ENCODE data around the gene ACCSL. TPM values are rescaled to one million over a fixed set of nuclear protein-coding genes. Genes with fewer than 3 reads are reported as not detected.

Gene ACCSL
- total and polyA plus RNA-seq, 8 donors: not detected

DNA sequence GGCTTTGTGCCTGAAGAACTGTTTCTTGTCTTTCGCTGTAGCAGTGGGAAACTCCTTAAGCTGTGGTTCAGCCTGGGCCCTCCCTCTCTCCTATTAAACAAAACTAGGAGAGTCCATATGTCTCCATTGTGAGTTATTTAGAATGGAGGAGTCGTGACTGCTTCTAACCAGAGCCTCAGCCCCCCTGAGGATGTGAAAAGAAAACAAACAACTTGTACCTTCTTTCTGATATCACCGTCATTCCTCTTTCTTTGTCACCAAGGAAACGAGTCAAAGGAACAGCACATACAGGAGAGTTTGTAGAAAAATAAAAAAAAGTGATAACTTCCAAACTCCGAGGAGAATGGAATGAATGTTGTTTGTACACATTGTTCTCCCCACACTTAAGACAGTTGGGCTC, 36.1 kb downstream of the ACCSL start:
- DNase-seq: no peak
- intact Hi-C loops (cut with DNase I; ENCODE audit: low total_unique reads): no loop called here
- Histone ChIP-seq H3K27ac (no peak overlapping the region), H3K4me3 (no peak overlapping the region), H3K36me3 (peaks cover 4 to 59% (median 56%) of the 10 kb centered on the region in 4 donors), H3K27me3 (no peaks in the 10 kb centered on the region), H3K9me3 (no peaks in the 10 kb centered on the region), H3K4me1 (peaks cover 0 to 5% (median 0%) of the 10 kb centered on the region in 4 donors)
- 67 to 75% (median 73%) methylated on average over 5 of the region's 5 CpGs for WGBS, 5 donors
- no peak for TF ChIP-seq POLR2AphosphoS5 (IDR thresholded peaks at IDR 0.05)

DNA sequence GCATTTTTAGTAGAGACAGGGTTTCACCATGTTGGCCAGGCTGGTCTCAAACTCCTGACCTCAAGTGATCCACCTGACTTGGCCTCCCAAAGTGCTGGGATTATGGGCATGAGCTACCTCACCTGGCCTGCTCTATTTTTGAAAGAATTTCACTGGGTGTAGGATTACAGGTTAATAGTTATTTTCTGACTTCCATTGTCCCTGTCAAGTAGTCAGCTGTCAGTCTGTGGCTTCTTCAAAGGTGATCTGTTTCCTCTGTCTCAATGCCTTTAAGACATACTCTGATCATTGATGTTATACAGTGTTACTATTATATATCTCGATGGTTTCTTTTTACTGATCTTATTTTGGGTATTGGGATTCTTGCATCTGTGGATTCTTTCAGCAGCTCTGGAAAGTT, 37.5 kb downstream of the ACCSL start:
- DNase-seq: no peak
- Histone ChIP-seq H3K9me3 (no peaks in the 10 kb centered on the region), H3K4me3 (no peak overlapping the region), H3K4me1 (peaks cover 0 to 5% (median 0%) of the 10 kb centered on the region in 4 donors), H3K27me3 (no peaks in the 10 kb centered on the region), H3K27ac (no peak overlapping the region), H3K36me3 (peaks cover 0 to 48% (median 44%) of the 10 kb centered on the region in 4 donors)
- TF ChIP-seq, protein P1, sequence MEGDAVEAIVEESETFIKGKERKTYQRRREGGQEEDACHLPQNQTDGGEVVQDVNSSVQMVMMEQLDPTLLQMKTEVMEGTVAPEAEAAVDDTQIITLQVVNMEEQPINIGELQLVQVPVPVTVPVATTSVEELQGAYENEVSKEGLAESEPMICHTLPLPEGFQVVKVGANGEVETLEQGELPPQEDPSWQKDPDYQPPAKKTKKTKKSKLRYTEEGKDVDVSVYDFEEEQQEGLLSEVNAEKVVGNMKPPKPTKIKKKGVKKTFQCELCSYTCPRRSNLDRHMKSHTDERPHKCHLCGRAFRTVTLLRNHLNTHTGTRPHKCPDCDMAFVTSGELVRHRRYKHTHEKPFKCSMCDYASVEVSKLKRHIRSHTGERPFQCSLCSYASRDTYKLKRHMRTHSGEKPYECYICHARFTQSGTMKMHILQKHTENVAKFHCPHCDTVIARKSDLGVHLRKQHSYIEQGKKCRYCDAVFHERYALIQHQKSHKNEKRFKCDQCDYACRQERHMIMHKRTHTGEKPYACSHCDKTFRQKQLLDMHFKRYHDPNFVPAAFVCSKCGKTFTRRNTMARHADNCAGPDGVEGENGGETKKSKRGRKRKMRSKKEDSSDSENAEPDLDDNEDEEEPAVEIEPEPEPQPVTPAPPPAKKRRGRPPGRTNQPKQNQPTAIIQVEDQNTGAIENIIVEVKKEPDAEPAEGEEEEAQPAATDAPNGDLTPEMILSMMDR (IDR thresholded peaks at IDR 0.05): no peak
- TF ChIP-seq EP300 (IDR thresholded peaks at IDR 0.05) (no peak), POLR2AphosphoS5 (IDR thresholded peaks at IDR 0.05) (no peak), POLR2A (IDR thresholded peaks at IDR 0.05) (no peak)
- WGBS, 5 donors: 91 to 98% (median 96%) methylated on average over 1 of the region's 1 CpG
- intact Hi-C loops (cut with DNase I; ENCODE audit: low total_unique reads): no loop called here

- no peak for DNase-seq
- TF ChIP-seq POLR2A (IDR thresholded peaks at IDR 0.05) (no peak), EP300 (IDR thresholded peaks at IDR 0.05) (no peak), POLR2AphosphoS5 (IDR thresholded peaks at IDR 0.05) (no peak)
- TF ChIP-seq, protein P1 (IDR thresholded peaks at IDR 0.05): no peak
- intact Hi-C loops (cut with DNase I; ENCODE audit: low total_unique reads): no loop called here
- no peak overlapping the region for H3K4me3 ChIP-seq
- no peak overlapping the region for H3K27ac ChIP-seq
- peaks cover 0 to 5% (median 0%) of the 10 kb centered on the region in 4 donors for H3K4me1 ChIP-seq
- peaks cover 0 to 18% (median 16%) of the 10 kb centered on the region in 4 donors for H3K36me3 ChIP-seq
- no peaks in the 10 kb centered on the region for H3K9me3 ChIP-seq
- WGBS, 5 donors: 82 to 96% (median 89%) methylated on average over 4 of the region's 4 CpGs
- no peaks in the 10 kb centered on the region for H3K27me3 ChIP-seq
These were observed 40.6 kb downstream of the ACCSL start for GRCh38 chr11:44088377-44088776.

DNA sequence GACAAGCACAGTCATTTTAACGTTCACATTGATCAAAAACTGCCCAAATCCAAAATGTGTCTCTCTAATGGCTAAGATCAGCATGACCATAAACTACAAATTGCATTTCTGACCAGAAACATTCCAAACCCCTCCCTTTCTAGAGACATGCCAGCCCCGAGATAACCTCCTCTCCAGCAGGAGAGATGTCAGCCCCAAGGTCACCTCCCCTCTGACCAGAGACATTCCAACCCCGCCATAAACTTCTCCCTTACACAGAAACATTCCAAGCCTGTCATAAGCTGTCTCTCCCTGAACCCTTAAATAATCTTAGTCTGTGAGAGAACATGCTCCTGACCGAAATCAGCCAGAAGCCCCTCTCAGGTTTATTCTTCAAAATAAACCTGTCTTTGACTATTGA, 41.1 kb downstream of the ACCSL start:
- peaks cover 0 to 1% (median 0%) of the 10 kb centered on the region in 4 donors for H3K4me1 ChIP-seq
- no peaks in the 10 kb centered on the region for H3K27me3 ChIP-seq
- H3K9me3 ChIP-seq: no peaks in the 10 kb centered on the region
- no peak overlapping the region for H3K27ac ChIP-seq
- TF ChIP-seq, protein P1 (IDR thresholded peaks at IDR 0.05): no peak
- TF ChIP-seq POLR2A (IDR thresholded peaks at IDR 0.05) (no peak), POLR2AphosphoS5 (IDR thresholded peaks at IDR 0.05) (no peak)
- WGBS, 5 donors: 88 to 98% (median 93%) methylated on average over 4 of the region's 4 CpGs
- no peak overlapping the region for H3K4me3 ChIP-seq
- no peak for DNase-seq
- intact Hi-C loops (cut with DNase I; ENCODE audit: low total_unique reads): no loop called here
- peaks cover 0 to 13% (median 11%) of the 10 kb centered on the region in 4 donors for H3K36me3 ChIP-seq

- no peak for DNase-seq
- peaks cover 0 to 14% (median 10%) of the 10 kb centered on the region in 4 donors for H3K4me1 ChIP-seq
- no peak overlapping the region for H3K27ac ChIP-seq
- H3K4me3 ChIP-seq: no peak overlapping the region
- no peaks in the 10 kb centered on the region for H3K27me3 ChIP-seq
- peaks cover 0 to 8% (median 6%) of the 10 kb centered on the region in 4 donors for H3K36me3 ChIP-seq
- no peaks in the 10 kb centered on the region for H3K9me3 ChIP-seq
- TF ChIP-seq, protein P1 (IDR thresholded peaks at IDR 0.05): no peak
- no peak for TF ChIP-seq EP300 (IDR thresholded peaks at IDR 0.05)
- 68 to 92% (median 83%) methylated on average over 1 of the region's 1 CpG for WGBS, 5 donors
- intact Hi-C loops (cut with DNase I; ENCODE audit: low total_unique reads): no loop called here
These were observed 42.8 kb downstream of the ACCSL start for GRCh38 chr11:44090539-44090938.
